GM12878 (cell line): Measurements from ENCODE around the gene MTHFD2. TPM values are rescaled to one million over a fixed set of nuclear protein-coding genes. Genes with fewer than 3 reads are reported as not detected.

ENCODE experiments used
- ATAC-seq: fragments of 200-7000 bp; cut with Tn5 transposase; 3 replicates; pipeline ENCODE4 v1.9.1; 2020; ENCODE audit warnings: mild to moderate bottlenecking, moderate library complexity
- BruUV-seq: library from RNA; stranded (reverse); fragments of 400-500 nt; replicated peaks from 2 replicates; lab custom pipeline; 2021; lab: Mats Ljungman, UMichigan
- CTCF ChIA-PET: fragments of 300-600 bp; sonication (Branson Sonifier 250); formaldehyde crosslinking; extraction: SDS; loops from one replicate; lab custom pipeline; 2021; ENCODE audit warnings: inconsistent platforms; lab: Yijun Ruan, JAX
- POLR2A ChIA-PET: fragments of 350-600 bp; formaldehyde crosslinking; extraction: SDS; loops from one replicate; lab custom pipeline; 2021; ENCODE audit warnings: inconsistent platforms; lab: Charles Lee
- RAD21 ChIA-PET: fragments of 300-600 bp; sonication (Branson Sonifier 250); formaldehyde crosslinking; loops from one replicate; lab custom pipeline; 2023; ENCODE audit warnings: antibody characterized with exemption; ENCODE audit not compliant: unreplicated experiment; lab: Charles Lee
- SMC1A ChIA-PET: fragments of 300-600 bp; sonication (Branson Sonifier 250); formaldehyde crosslinking; loops from one replicate; lab custom pipeline; 2023; ENCODE audit not compliant: unreplicated experiment, uncharacterized antibody; lab: Charles Lee
- DNase-seq: peaks from one replicate; pipeline ENCODE4 v3.0.0-alpha.2; 2011; ENCODE audit warnings: low read depth, low spot score
- FAIRE-seq: peaks from 3 replicates; lab custom pipeline; 2011; peaks lifted over from hg19 to GRCh38; lab: Jason Lieb, UNC
- H2AFZ ChIP-seq: 2 replicates; pipeline ENCODE4 v1.6.0; 2011; ENCODE audit warnings: low read depth, low read length, control low read depth; ENCODE audit not compliant: control insufficient read depth
- H3K27ac ChIP-seq: 2 replicates; pipeline ENCODE4 v1.5.1; 2011; ENCODE audit warnings: control low read depth; ENCODE audit not compliant: control insufficient read depth, insufficient read depth
- H3K27me3 ChIP-seq, 2 experiments: replicated peaks in 1 of 2; 2 replicates each; pipeline versions ENCODE4 v1.6.0 to v1.6.1; 2011; ENCODE audit warnings: low read length in 1 of 2; ENCODE audit not compliant: control insufficient read depth in 2 of 2, insufficient read depth in 2 of 2
- H3K36me3 ChIP-seq, 2 experiments: 2 replicates each; pipeline ENCODE4 v1.5.1; 2011; ENCODE audit warnings: low read length in 1 of 2; ENCODE audit not compliant: control insufficient read depth in 2 of 2, insufficient read depth in 2 of 2
- H3K4me1 ChIP-seq: 2 replicates; pipeline ENCODE4 v1.6.1; 2011; ENCODE audit warnings: mild to moderate bottlenecking, low read length, moderate library complexity, mixed read lengths; ENCODE audit not compliant: control insufficient read depth, insufficient read depth
- H3K4me2 ChIP-seq: 2 replicates; pipeline ENCODE4 v1.6.0; 2011; ENCODE audit warnings: control low read depth; ENCODE audit not compliant: control insufficient read depth, insufficient read depth
- H3K4me3 ChIP-seq: fragments of 200-600 bp; sonication (generic); 2 replicates; pipeline ENCODE4 v1.5.1; 2016
- H3K79me2 ChIP-seq: 2 replicates; pipeline ENCODE4 v1.6.0; 2011; ENCODE audit warnings: low read length; ENCODE audit not compliant: control insufficient read depth, insufficient read depth
- H3K9ac ChIP-seq: 2 replicates; pipeline ENCODE4 v1.8.0; 2011; ENCODE audit warnings: low read length, control low read depth, mixed read lengths; ENCODE audit not compliant: control insufficient read depth, insufficient read depth
- H3K9me3 ChIP-seq: replicated peaks from 3 replicates; pipeline ENCODE4 v1.5.1; 2011; ENCODE audit warnings: mild to moderate bottlenecking, low read length; ENCODE audit not compliant: control insufficient read depth, insufficient read depth
- H4K20me1 ChIP-seq: 2 replicates; pipeline ENCODE4 v1.6.0; 2011; ENCODE audit not compliant: control insufficient read depth, insufficient read depth
- BMI1 ChIP-seq: fragments of 450-650 bp; IDR thresholded peaks from 2 replicates; pipeline ENCODE4 v1.6.1; 2016; ENCODE audit warnings: mild to moderate bottlenecking, moderate library complexity, borderline replicate concordance
- BRCA1 ChIP-seq: IDR thresholded peaks from 2 replicates; pipeline ENCODE4 v1.6.1; 2011; ENCODE audit warnings: low read depth, low read length, improper control_type of control experiment
- E2F4 ChIP-seq: IDR thresholded peaks from 2 replicates; pipeline ENCODE4 v1.6.1; 2012; ENCODE audit warnings: low read depth, low read length, improper control_type of control experiment
- ETV6 ChIP-seq, 2 experiments: fragments of 450-650 bp in 1 of 2; IDR thresholded peaks in 1 of 2; conservative IDR thresholded peaks in 1 of 2; 2 replicates each; pipeline ENCODE4 v1.6.1; 2014; ENCODE audit warnings: antibody characterized with exemption in 1 of 2, borderline replicate concordance in 1 of 2, low read depth in 1 of 2, mild to moderate bottlenecking in 1 of 2, moderate library complexity in 1 of 2
- HDAC2 ChIP-seq: fragments of 200-600 bp; sonication (generic); IDR thresholded peaks from 2 replicates; pipeline ENCODE4 v1.6.1; 2017
- HDAC6 ChIP-seq: fragments of 200-600 bp; sonication (generic); IDR thresholded peaks from one replicate; pipeline ENCODE4 v1.8.0; 2017; ENCODE audit warnings: antibody characterized with exemption; ENCODE audit not compliant: unreplicated experiment
- JUNB ChIP-seq: IDR thresholded peaks from 2 replicates; pipeline ENCODE4 v1.6.1; 2016; ENCODE audit warnings: antibody characterized with exemption, mild to moderate bottlenecking
- MTA3 ChIP-seq: IDR thresholded peaks from 2 replicates; pipeline ENCODE4 v1.6.1; 2012; ENCODE audit warnings: low read length, inconsistent platforms, borderline replicate concordance
- MYB ChIP-seq: fragments of 150-350 bp; IDR thresholded peaks from 2 replicates; pipeline ENCODE4 v1.6.1; 2014; ENCODE audit warnings: mild to moderate bottlenecking, low read depth, low read length, borderline replicate concordance
- NBN ChIP-seq: fragments of 450-650 bp; IDR thresholded peaks from 2 replicates; pipeline ENCODE4 v1.6.1; 2016
- PML ChIP-seq: IDR thresholded peaks from 2 replicates; pipeline ENCODE4 v1.6.1; 2012; ENCODE audit warnings: low read length, inconsistent platforms
- RELB ChIP-seq: fragments of 450-650 bp; IDR thresholded peaks from 2 replicates; pipeline ENCODE4 v1.6.1; 2017; ENCODE audit warnings: low read depth, mild to moderate bottlenecking, moderate library complexity
- RUNX3 ChIP-seq: IDR thresholded peaks from 2 replicates; pipeline ENCODE4 v1.6.1; 2012; ENCODE audit warnings: low read length, inconsistent platforms
- SKIL ChIP-seq: fragments of 450-650 bp; IDR thresholded peaks from 2 replicates; pipeline ENCODE4 v1.6.1; 2017; ENCODE audit warnings: mild to moderate bottlenecking, low read depth, inconsistent platforms; ENCODE audit not compliant: poor library complexity, severe bottlenecking
- SMARCA5 ChIP-seq: fragments of 450-650 bp; IDR thresholded peaks from 2 replicates; pipeline ENCODE4 v1.6.1; 2017; ENCODE audit warnings: mild to moderate bottlenecking
- STAT3 ChIP-seq: IDR thresholded peaks from 2 replicates; pipeline ENCODE4 v1.6.1; 2011; ENCODE audit warnings: low read depth, low read length, improper control_type of control experiment
- TAF1 ChIP-seq: IDR thresholded peaks from 2 replicates; pipeline ENCODE4 v1.6.1; 2011; ENCODE audit warnings: mild to moderate bottlenecking, low read depth, low read length, borderline replicate concordance
- TBL1XR1 ChIP-seq: IDR thresholded peaks from 2 replicates; pipeline ENCODE4 v1.6.1; 2012; ENCODE audit warnings: low read depth, low read length, improper control_type of control experiment
- ZSCAN29 ChIP-seq: fragments of 450-650 bp; IDR thresholded peaks from 2 replicates; pipeline ENCODE4 v1.6.1; 2017; ENCODE audit warnings: mild to moderate bottlenecking, moderate library complexity
- WGBS: methylation state at CpG from one replicate; pipeline ENCODE4 v1.1.6; 2016; ENCODE audit warnings: low lambda C conversion rate; ENCODE audit not compliant: insufficient replicate concordance, insufficient coverage; ENCODE audit errors: missing lambda C conversion rate; 5-methylcytosine and 5-hydroxymethylcytosine counted together
- in situ Hi-C: fragments of 300-500 bp; cut with MboI; formaldehyde crosslinking; loops from 9 replicates; pipeline ENCODE4 v1.14.3; 2018; ENCODE audit warnings: mixed read lengths
- intact Hi-C: fragments of 100-400 bp; cut with micrococcal nuclease; formaldehyde crosslinking; loops from one replicate; pipeline ENCODE4 v1.14.2; 2022; ENCODE audit not compliant: unreplicated experiment
- polyA plus RNA-seq, 11 experiments: library from polyadenylated mRNA; depleted of rRNA in 4 of 11; unstranded in 6 of 11; stranded (reverse) in 5 of 11; fragments of >200 nt; fragmentation: Nextera tagmentation in 4 of 11; fragmentation: Illumina TruSeq in 1 of 11; extraction: Ambion mirVana in 4 of 11; extraction: Trizol in 1 of 11; gene quantifications; 1 replicate in 1 of 11; 2 replicates in 10 of 11; pipeline versions ENCODE4 v1.2.1 to v1.2.3, GENCODE V29; 2011 to 2016; ENCODE audit warnings: inconsistent platforms in 2 of 11, missing spikeins in 2 of 11, low read depth in 1 of 11
- total RNA-seq, 4 experiments: library from RNA; depleted of rRNA in 3 of 4; stranded (reverse); fragments of >200 nt in 3 of 4; fragmentation: Illumina TruSeq in 1 of 4; extraction: Trizol in 1 of 4; gene quantifications; 2 replicates each; pipeline versions ENCODE4 v1.2.1 to v1.2.3, GENCODE V29; 2013 to 2021

Gene MTHFD2
- total and polyA plus RNA-seq, 10 of the 15 experiments (the other 5 are each of a cell fraction or from before 2014, with no cell fraction given) = 128 to 292 (median 150) TPM

GRCh38 chr2:74179063-74179865 lies 19.2 kb upstream of the MTHFD2 start:
- Histone ChIP-seq H3K27ac (peak overlapping the region; percentile 96), H3K9me3 (no peaks in the 10 kb centered on the region), H2AFZ (peak overlapping the region; percentile 70; the same call in 1 of the 2 replicates), H3K4me2 (no peak overlapping the region), H3K27me3 (no peaks in the 10 kb centered on the region), H3K79me2 (peaks cover 45% of the 10 kb centered on the region), H3K36me3 (no peaks in the 10 kb centered on the region), H3K4me3 (peak overlapping the region; percentile 98; the same call in 1 of the 2 replicates), H3K9ac (peak overlapping the region; percentile 99; the same call in 1 of the 2 replicates), H4K20me1 (no peaks in the 10 kb centered on the region; the same call in 1 of the 2 replicates), H3K4me1 (peaks cover 34% of the 10 kb centered on the region)
- WGBS = 36% methylated on average over 20 of the region's 25 CpGs
- ATAC-seq = peak; percentile 16
- in situ Hi-C loops = no loop called here
- ChIA-PET POLR2A (interaction anchor here (0.6 to 5.6 kb wide), 20 partner anchors 9 to 359 kb away, joined by 3 to 64 read pairs (median 4); partner anchors contain the start of genes MTHFD2 and WBP1), SMC1A (interaction anchor here (0.7 to 3.7 kb wide), 12 partner anchors 8 to 100 kb away, joined by 3 to 28 read pairs (median 7); partner anchors contain the start of genes BOLA3 and MTHFD2), RAD21 (interaction anchor here (0.7 to 3.8 kb wide), 16 partner anchors 8 to 357 kb away, joined by 3 to 39 read pairs (median 5); partner anchors contain the start of genes BOLA3, MTHFD2 and STAMBP), CTCF (interaction anchor here (0.6 to 8.5 kb wide), 16 partner anchors 10 to 413 kb away, joined by 3 to 90 read pairs (median 4); partner anchors contain the start of gene MTHFD2)
- BruUV-seq = TSS peak; percentile 91
- DNase-seq = no peak
- intact Hi-C loops = loop anchor here (2.0 kb wide), 1 partner anchor 58 kb away; no protein-coding TSS in a partner anchor
- no peak for FAIRE-seq
- TF ChIP-seq MTA3 (no peak), NBN (peak; percentile 84), JUNB (no peak), ETV6 (conservative IDR thresholded peaks at IDR 0.05 in 1 of 2, IDR thresholded peaks at IDR 0.05 in 1 of 2; ENCODE audit: borderline replicate concordance in 1 of 2, low read depth in 1 of 2) (peak in 1 of 2 experiments; percentile 40; a peak in 1 of 4 replicates), TBL1XR1 (no peak), RELB (peak; percentile 63), SKIL (peak; percentile 76), E2F4 (no peak), HDAC6 (no peak), MYB (no peak), SMARCA5 (peak; percentile 75; the same call in 1 of the 2 replicates), ZSCAN29 (no peak), TAF1 (no peak; the same call in 1 of the 2 replicates), BMI1 (no peak), RUNX3 (peak; percentile 50; the same call in 1 of the 2 replicates), BRCA1 (no peak), PML (peak; percentile 52; the same call in 1 of the 2 replicates), HDAC2 (no peak), STAT3 (no peak)
